ENCODE data around the gene PROC. TPM values are rescaled to one million over a fixed set of nuclear protein-coding genes. Genes with fewer than 3 reads are reported as not detected.

PROC gene
- total RNA-seq, 1 donor from 2014 or later = 1.0 TPM

DNA sequence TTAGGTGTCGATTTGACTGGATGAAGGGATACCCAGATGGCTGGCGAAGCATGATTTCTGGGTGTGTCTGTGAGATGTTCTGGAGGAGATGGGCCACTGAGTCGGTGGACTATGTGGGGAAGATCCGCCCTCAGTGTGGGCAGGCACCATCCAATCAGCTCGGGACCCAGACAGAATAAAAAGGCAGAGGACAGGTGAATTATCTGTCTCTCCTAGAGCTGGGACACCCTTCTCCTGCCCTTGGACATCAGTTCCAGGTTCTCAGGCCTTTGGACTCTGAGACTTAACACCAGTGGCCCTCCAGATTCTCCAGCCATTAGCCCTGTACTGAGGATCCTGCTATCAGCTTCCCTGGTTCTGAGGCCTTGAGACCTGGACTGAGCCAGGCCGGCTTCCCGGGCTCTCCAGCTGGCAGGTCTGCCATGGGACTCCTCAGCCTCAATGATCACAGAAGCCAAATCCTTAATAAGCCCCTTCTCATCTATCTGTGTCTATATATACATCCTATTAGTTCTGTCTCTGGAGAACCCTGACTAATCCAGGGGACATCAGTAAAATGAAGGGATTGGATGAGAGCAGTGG lies 11.7 kb downstream of the PROC start:
- Histone ChIP-seq H2AFZ (ENCODE audit: low read depth, low read length) (no peak overlapping the region), H3K27me3 (ENCODE audit: insufficient read depth, low read length) (no peaks in the 10 kb centered on the region), H3K4me1 (ENCODE audit: insufficient read depth, low read length) (no peaks in the 10 kb centered on the region), H3K9me3 (ENCODE audit: insufficient read depth, low read depth, low read length) (no peaks in the 10 kb centered on the region), H4K20me1 (ENCODE audit: insufficient read depth, low read length) (no peaks in the 10 kb centered on the region), H3K9ac (ENCODE audit: low read length) (no peak overlapping the region), H3K4me3 (ENCODE audit: insufficient read depth, low read depth, low read length) (no peak overlapping the region), H3K27ac (ENCODE audit: low read depth, low read length) (no peak overlapping the region), H3K36me3 (ENCODE audit: insufficient read depth, low read length) (no peaks in the 10 kb centered on the region), H3K79me2 (ENCODE audit: insufficient read depth, low read length) (no peaks in the 10 kb centered on the region), H3K4me2 (ENCODE audit: low read length) (no peak overlapping the region)
- Mint-ChIP-seq H3K4me3 (ENCODE audit: unreplicated experiment) (no peak overlapping the region), H3K36me3 (ENCODE audit: low read depth, unreplicated experiment) (peaks cover 5% of the 10 kb centered on the region), H3K27ac (ENCODE audit: unreplicated experiment) (no peak overlapping the region), H3K4me1 (ENCODE audit: low read depth, unreplicated experiment) (no peaks in the 10 kb centered on the region), H3K27me3 (ENCODE audit: low read depth, unreplicated experiment) (peaks cover 40% of the 10 kb centered on the region), H3K9me3 (ENCODE audit: unreplicated experiment) (no peaks in the 10 kb centered on the region)
- DNase-seq (ENCODE audit: low read depth) = no peak
- no peak for FAIRE-seq
- no peak for TF ChIP-seq EZH2 (IDR thresholded peaks at IDR 0.05; ENCODE audit: insufficient read depth, low read length)
- TF ChIP-seq, protein P1, sequence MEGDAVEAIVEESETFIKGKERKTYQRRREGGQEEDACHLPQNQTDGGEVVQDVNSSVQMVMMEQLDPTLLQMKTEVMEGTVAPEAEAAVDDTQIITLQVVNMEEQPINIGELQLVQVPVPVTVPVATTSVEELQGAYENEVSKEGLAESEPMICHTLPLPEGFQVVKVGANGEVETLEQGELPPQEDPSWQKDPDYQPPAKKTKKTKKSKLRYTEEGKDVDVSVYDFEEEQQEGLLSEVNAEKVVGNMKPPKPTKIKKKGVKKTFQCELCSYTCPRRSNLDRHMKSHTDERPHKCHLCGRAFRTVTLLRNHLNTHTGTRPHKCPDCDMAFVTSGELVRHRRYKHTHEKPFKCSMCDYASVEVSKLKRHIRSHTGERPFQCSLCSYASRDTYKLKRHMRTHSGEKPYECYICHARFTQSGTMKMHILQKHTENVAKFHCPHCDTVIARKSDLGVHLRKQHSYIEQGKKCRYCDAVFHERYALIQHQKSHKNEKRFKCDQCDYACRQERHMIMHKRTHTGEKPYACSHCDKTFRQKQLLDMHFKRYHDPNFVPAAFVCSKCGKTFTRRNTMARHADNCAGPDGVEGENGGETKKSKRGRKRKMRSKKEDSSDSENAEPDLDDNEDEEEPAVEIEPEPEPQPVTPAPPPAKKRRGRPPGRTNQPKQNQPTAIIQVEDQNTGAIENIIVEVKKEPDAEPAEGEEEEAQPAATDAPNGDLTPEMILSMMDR (IDR thresholded peaks at IDR 0.05; ENCODE audit: insufficient read depth, low read depth, low read length) = no peak

DNA sequence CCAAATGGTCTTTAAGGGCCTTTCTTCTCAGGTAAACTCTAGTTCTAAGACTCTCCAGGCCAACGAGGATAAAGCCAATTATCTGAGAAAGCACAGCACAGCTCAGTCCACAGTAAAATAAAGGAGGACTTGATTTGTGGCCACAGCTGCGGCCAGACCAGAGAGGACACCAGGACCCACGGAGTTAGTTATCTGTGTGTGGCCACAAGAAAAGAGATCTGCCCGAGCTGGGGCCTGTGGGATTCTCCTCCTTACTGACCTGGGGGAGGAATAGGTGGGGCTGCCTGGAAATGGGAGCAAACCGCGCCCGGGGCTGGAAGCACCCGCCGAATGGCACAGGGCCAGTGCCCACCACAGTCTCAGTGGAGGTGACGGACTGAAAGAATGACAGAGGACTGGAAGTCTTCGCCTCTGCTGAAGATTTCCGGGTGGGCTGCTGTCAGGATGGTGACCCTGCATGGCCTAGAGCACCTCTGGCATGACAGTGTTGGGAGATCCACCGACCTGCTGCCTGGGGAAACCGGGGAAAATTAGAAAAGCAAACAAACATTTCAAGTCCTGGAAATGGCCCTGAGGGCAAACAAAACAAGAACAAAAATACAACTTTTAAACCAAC lies 13.3 kb downstream of the PROC start:
- Histone ChIP-seq H3K4me1 (ENCODE audit: insufficient read depth, low read length) (no peaks in the 10 kb centered on the region), H3K27me3 (ENCODE audit: insufficient read depth, low read length) (no peaks in the 10 kb centered on the region), H3K79me2 (ENCODE audit: insufficient read depth, low read length) (no peaks in the 10 kb centered on the region), H3K4me2 (ENCODE audit: low read length) (no peak overlapping the region), H2AFZ (ENCODE audit: low read depth, low read length) (no peak overlapping the region), H4K20me1 (ENCODE audit: insufficient read depth, low read length) (no peaks in the 10 kb centered on the region), H3K27ac (ENCODE audit: low read depth, low read length) (no peak overlapping the region), H3K9ac (ENCODE audit: low read length) (no peak overlapping the region), H3K9me3 (ENCODE audit: insufficient read depth, low read depth, low read length) (no peaks in the 10 kb centered on the region), H3K36me3 (ENCODE audit: insufficient read depth, low read length) (no peaks in the 10 kb centered on the region), H3K4me3 (ENCODE audit: insufficient read depth, low read depth, low read length) (no peak overlapping the region)
- TF ChIP-seq, protein P1 (IDR thresholded peaks at IDR 0.05; ENCODE audit: insufficient read depth, low read depth, low read length) = no peak
- TF ChIP-seq EZH2 (IDR thresholded peaks at IDR 0.05; ENCODE audit: insufficient read depth, low read length) = no peak
- Mint-ChIP-seq H3K4me1 (ENCODE audit: low read depth, unreplicated experiment) (no peaks in the 10 kb centered on the region), H3K27ac (ENCODE audit: unreplicated experiment) (no peak overlapping the region), H3K9me3 (ENCODE audit: unreplicated experiment) (no peaks in the 10 kb centered on the region), H3K27me3 (ENCODE audit: low read depth, unreplicated experiment) (peaks cover 34% of the 10 kb centered on the region), H3K4me3 (ENCODE audit: unreplicated experiment) (no peak overlapping the region), H3K36me3 (ENCODE audit: low read depth, unreplicated experiment) (peaks cover 5% of the 10 kb centered on the region)
- DNase-seq (ENCODE audit: low read depth) = no peak
- no peak for FAIRE-seq

DNA sequence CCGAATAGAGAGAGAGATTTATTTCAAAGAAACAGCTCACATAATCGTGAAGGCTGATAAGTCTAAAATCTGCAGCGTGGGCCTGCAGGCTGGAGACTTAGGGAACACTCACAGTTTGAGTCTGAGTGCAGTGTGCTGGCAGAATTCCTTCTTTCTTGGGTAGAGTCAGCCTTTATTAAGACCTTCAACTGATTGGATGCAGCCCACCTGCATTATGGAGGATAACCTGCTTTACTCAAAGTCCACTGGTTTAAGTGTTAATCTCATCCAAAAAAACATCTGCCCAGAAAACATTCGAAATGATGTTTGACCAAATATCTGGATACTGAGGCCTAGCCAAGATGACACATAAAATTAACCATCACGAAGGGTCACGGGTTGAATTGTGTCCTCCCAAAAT lies 16.3 kb downstream of the PROC start:
- FAIRE-seq = no peak
- Histone ChIP-seq H3K9me3 (ENCODE audit: insufficient read depth, low read depth, low read length) (no peaks in the 10 kb centered on the region), H3K36me3 (ENCODE audit: insufficient read depth, low read length) (no peaks in the 10 kb centered on the region), H3K27me3 (ENCODE audit: insufficient read depth, low read length) (no peaks in the 10 kb centered on the region), H3K4me2 (ENCODE audit: low read length) (no peak overlapping the region), H3K4me3 (ENCODE audit: insufficient read depth, low read depth, low read length) (no peak overlapping the region), H2AFZ (ENCODE audit: low read depth, low read length) (no peak overlapping the region), H3K79me2 (ENCODE audit: insufficient read depth, low read length) (no peaks in the 10 kb centered on the region), H4K20me1 (ENCODE audit: insufficient read depth, low read length) (no peaks in the 10 kb centered on the region), H3K4me1 (ENCODE audit: insufficient read depth, low read length) (no peaks in the 10 kb centered on the region), H3K9ac (ENCODE audit: low read length) (no peak overlapping the region), H3K27ac (ENCODE audit: low read depth, low read length) (no peak overlapping the region)
- Mint-ChIP-seq H3K9me3 (ENCODE audit: unreplicated experiment) (peaks cover 7% of the 10 kb centered on the region), H3K4me3 (ENCODE audit: unreplicated experiment) (no peak overlapping the region), H3K4me1 (ENCODE audit: low read depth, unreplicated experiment) (no peaks in the 10 kb centered on the region), H3K27me3 (ENCODE audit: low read depth, unreplicated experiment) (peaks cover 22% of the 10 kb centered on the region), H3K27ac (ENCODE audit: unreplicated experiment) (no peak overlapping the region), H3K36me3 (ENCODE audit: low read depth, unreplicated experiment) (peaks cover 3% of the 10 kb centered on the region)
- no peak for DNase-seq (ENCODE audit: low read depth)
- TF ChIP-seq EZH2 (IDR thresholded peaks at IDR 0.05; ENCODE audit: insufficient read depth, low read length) = no peak
- TF ChIP-seq, protein P1 (IDR thresholded peaks at IDR 0.05; ENCODE audit: insufficient read depth, low read depth, low read length) = no peak

Measured in astrocyte (in vitro differentiated cells and primary cell).